ENCODE measurements around the gene SAV1.

Gene SAV1

GRCh38 chr14:50599700-50600444 is 68.2 kb downstream of the SAV1 start (continued):
- TF ChIP-seq BACH2 (CRISPR knock-in tag; IDR thresholded peaks at IDR 0.05; ENCODE audit: borderline replicate concordance) = no peak
- TF ChIP-seq TCF4 (CRISPR knock-in tag; IDR thresholded peaks at IDR 0.05; ENCODE audit: borderline replicate concordance) = no peak
- no peak for TF ChIP-seq ZNF70 (CRISPR knock-in tag; IDR thresholded peaks at IDR 0.05)
- no peak for TF ChIP-seq CREB5 (CRISPR knock-in tag; IDR thresholded peaks at IDR 0.05; ENCODE audit: low read depth)
- no peak for TF ChIP-seq ARNTL (CRISPR knock-in tag; IDR thresholded peaks at IDR 0.05; ENCODE audit: borderline replicate concordance, low read depth)

GRCh38 chr14:50598765-50599164 is 69.3 kb downstream of the SAV1 start:
- ATAC-seq = no peak
- TF ChIP-seq TSHZ2 (CRISPR knock-in tag; IDR thresholded peaks at IDR 0.05) = no peak
- TF ChIP-seq CSRNP3 (CRISPR knock-in tag; IDR thresholded peaks at IDR 0.05) = no peak
- TF ChIP-seq TCF4 (CRISPR knock-in tag; IDR thresholded peaks at IDR 0.05; ENCODE audit: borderline replicate concordance) = peak; percentile 74; the same call in 1 of the 2 replicates

GRCh38 chr14:50594577-50595316 is 73.4 kb downstream of the SAV1 start:
- TF ChIP-seq CREB5 (CRISPR knock-in tag; IDR thresholded peaks at IDR 0.05; ENCODE audit: low read depth) = no peak
- no peak for TF ChIP-seq BACH2 (CRISPR knock-in tag; IDR thresholded peaks at IDR 0.05; ENCODE audit: borderline replicate concordance)
- no peak for TF ChIP-seq ARNTL (CRISPR knock-in tag; IDR thresholded peaks at IDR 0.05; ENCODE audit: borderline replicate concordance, low read depth)
- no peak for TF ChIP-seq ZFP3 (CRISPR knock-in tag; IDR thresholded peaks at IDR 0.05)
- TF ChIP-seq POU6F1 (CRISPR knock-in tag; IDR thresholded peaks at IDR 0.05; ENCODE audit: borderline replicate concordance, low read depth) = no peak
- TF ChIP-seq ZFP30 (CRISPR knock-in tag; IDR thresholded peaks at IDR 0.05) = no peak
- no peak for TF ChIP-seq CSDC2 (CRISPR knock-in tag; IDR thresholded peaks at IDR 0.05)
- TF ChIP-seq ZNF565 (CRISPR knock-in tag; conservative IDR thresholded peaks at IDR 0.05; ENCODE audit: low read depth) = no peak
- no peak for TF ChIP-seq ZNF70 (CRISPR knock-in tag; IDR thresholded peaks at IDR 0.05)
- TF ChIP-seq TCF4 (CRISPR knock-in tag; IDR thresholded peaks at IDR 0.05; ENCODE audit: borderline replicate concordance) = no peak
- no peak for TF ChIP-seq PATZ1 (CRISPR knock-in tag; IDR thresholded peaks at IDR 0.05; ENCODE audit: borderline replicate concordance)
- no peak for TF ChIP-seq TOX (CRISPR knock-in tag; IDR thresholded peaks at IDR 0.05; ENCODE audit: borderline replicate concordance)
- TF ChIP-seq ZC3H10 (CRISPR knock-in tag; IDR thresholded peaks at IDR 0.05) = no peak
- no peak for ATAC-seq

Data from SK-N-SH treated with all-trans-retinoic acid at 6 μM for 48 hours (cell line).